Neural cell (in vitro differentiated cells): ENCODE data around the gene NSUN3.

ENCODE experiments used
- EP300 ChIP-seq: fragments of 450-650 bp; conservative IDR thresholded peaks from 2 replicates; pipeline ENCODE4 v1.6.1; 2014; ENCODE audit warnings: antibody characterized with exemption, mild to moderate bottlenecking, moderate library complexity; ENCODE audit not compliant: poor library complexity, severe bottlenecking
- EZH2 ChIP-seq: fragments of 200-600, 300-800 bp; shearing (Covaris generic), sonication (generic); IDR thresholded peaks from 2 replicates; pipeline ENCODE4 v1.6.1; 2014; ENCODE audit warnings: antibody characterized with exemption, low read length, borderline replicate concordance, mild to moderate bottlenecking; ENCODE audit not compliant: insufficient read depth, poor library complexity, severe bottlenecking
- MXI1 ChIP-seq: fragments of 450-650 bp; conservative IDR thresholded peaks from 2 replicates; pipeline ENCODE4 v1.6.1; 2014; ENCODE audit warnings: antibody characterized with exemption, mild to moderate bottlenecking; ENCODE audit not compliant: poor library complexity, severe bottlenecking
- POLR2AphosphoS5 ChIP-seq: IDR thresholded peaks from 2 replicates; pipeline ENCODE4 v1.6.1; 2012
- RAD21 ChIP-seq: fragments of 450-650 bp; conservative IDR thresholded peaks from 2 replicates; pipeline ENCODE4 v1.6.1; 2014; ENCODE audit warnings: antibody characterized with exemption, mild to moderate bottlenecking, moderate library complexity
- TAF1 ChIP-seq: IDR thresholded peaks from 2 replicates; pipeline ENCODE4 v1.6.1; 2012; ENCODE audit warnings: low read depth
- TF ChIP-seq, protein P1 (sequence below): fragments of 450-650 bp; IDR thresholded peaks from 2 replicates; pipeline ENCODE4 v1.5.1; 2014; ENCODE audit warnings: antibody characterized with exemption, mild to moderate bottlenecking, moderate library complexity; ENCODE audit not compliant: poor library complexity, severe bottlenecking
- TF ChIP-seq, protein P2 (sequence below): IDR thresholded peaks from 2 replicates; pipeline ENCODE4 v1.6.1; 2012; ENCODE audit warnings: borderline replicate concordance

DNA sequence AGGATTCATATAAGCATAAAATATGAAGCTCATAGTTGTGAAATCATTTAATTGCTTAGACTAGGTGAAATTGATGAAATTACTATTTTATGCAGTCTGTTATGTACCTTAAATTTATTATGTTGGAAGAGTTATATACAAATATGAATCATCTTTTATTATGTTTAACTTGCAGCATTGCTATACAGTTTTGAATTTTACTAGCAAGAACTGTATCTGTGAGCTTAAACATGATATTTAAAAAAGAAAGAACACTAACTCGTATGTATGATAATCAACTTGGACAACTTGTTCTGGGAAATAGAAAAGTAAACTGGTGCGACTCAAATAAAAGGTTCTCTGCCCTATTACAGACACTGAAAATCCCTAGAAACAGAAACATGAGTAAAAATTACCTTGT is 36.2 kb upstream of the NSUN3 start:
- TF ChIP-seq, protein P1, sequence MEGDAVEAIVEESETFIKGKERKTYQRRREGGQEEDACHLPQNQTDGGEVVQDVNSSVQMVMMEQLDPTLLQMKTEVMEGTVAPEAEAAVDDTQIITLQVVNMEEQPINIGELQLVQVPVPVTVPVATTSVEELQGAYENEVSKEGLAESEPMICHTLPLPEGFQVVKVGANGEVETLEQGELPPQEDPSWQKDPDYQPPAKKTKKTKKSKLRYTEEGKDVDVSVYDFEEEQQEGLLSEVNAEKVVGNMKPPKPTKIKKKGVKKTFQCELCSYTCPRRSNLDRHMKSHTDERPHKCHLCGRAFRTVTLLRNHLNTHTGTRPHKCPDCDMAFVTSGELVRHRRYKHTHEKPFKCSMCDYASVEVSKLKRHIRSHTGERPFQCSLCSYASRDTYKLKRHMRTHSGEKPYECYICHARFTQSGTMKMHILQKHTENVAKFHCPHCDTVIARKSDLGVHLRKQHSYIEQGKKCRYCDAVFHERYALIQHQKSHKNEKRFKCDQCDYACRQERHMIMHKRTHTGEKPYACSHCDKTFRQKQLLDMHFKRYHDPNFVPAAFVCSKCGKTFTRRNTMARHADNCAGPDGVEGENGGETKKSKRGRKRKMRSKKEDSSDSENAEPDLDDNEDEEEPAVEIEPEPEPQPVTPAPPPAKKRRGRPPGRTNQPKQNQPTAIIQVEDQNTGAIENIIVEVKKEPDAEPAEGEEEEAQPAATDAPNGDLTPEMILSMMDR = no peak
- TF ChIP-seq MXI1 = no peak
- no peak for TF ChIP-seq EP300
- TF ChIP-seq POLR2AphosphoS5 = no peak
- TF ChIP-seq EZH2 = no peak
- TF ChIP-seq, protein P2, sequence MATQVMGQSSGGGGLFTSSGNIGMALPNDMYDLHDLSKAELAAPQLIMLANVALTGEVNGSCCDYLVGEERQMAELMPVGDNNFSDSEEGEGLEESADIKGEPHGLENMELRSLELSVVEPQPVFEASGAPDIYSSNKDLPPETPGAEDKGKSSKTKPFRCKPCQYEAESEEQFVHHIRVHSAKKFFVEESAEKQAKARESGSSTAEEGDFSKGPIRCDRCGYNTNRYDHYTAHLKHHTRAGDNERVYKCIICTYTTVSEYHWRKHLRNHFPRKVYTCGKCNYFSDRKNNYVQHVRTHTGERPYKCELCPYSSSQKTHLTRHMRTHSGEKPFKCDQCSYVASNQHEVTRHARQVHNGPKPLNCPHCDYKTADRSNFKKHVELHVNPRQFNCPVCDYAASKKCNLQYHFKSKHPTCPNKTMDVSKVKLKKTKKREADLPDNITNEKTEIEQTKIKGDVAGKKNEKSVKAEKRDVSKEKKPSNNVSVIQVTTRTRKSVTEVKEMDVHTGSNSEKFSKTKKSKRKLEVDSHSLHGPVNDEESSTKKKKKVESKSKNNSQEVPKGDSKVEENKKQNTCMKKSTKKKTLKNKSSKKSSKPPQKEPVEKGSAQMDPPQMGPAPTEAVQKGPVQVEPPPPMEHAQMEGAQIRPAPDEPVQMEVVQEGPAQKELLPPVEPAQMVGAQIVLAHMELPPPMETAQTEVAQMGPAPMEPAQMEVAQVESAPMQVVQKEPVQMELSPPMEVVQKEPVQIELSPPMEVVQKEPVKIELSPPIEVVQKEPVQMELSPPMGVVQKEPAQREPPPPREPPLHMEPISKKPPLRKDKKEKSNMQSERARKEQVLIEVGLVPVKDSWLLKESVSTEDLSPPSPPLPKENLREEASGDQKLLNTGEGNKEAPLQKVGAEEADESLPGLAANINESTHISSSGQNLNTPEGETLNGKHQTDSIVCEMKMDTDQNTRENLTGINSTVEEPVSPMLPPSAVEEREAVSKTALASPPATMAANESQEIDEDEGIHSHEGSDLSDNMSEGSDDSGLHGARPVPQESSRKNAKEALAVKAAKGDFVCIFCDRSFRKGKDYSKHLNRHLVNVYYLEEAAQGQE = no peak
- no peak for TF ChIP-seq RAD21
- no peak for TF ChIP-seq TAF1
